ENCODE results near the gene TEX19. TPM values are rescaled to one million over a fixed set of nuclear protein-coding genes. Genes with fewer than 3 reads are reported as not detected.

The TEX19 gene
- total RNA-seq, 1 donor from 2014 or later, result not detected

GRCh38 chr17:82321947-82322466 lies 37.0 kb upstream of the TEX19 start:
- no peak for DNase-seq (ENCODE audit: low spot score)

GRCh38 chr17:82322526-82323453 lies 36.3 kb upstream of the TEX19 start:
- DNase-seq (ENCODE audit: low spot score), result no peak

- no peak for DNase-seq (ENCODE audit: low spot score)
These were observed 35.4 kb upstream of the TEX19 start for GRCh38 chr17:82323514-82324234.

- no peak for DNase-seq (ENCODE audit: low spot score)
These were observed 34.3 kb upstream of the TEX19 start for GRCh38 chr17:82324566-82325285.

GRCh38 chr17:82325286-82326180 lies 33.5 kb upstream of the TEX19 start:
- no peak for DNase-seq (ENCODE audit: low spot score)

GRCh38 chr17:82327289-82327688 lies 31.8 kb upstream of the TEX19 start:
- DNase-seq (ENCODE audit: low spot score), result no peak

GRCh38 chr17:82327757-82328140 lies 31.3 kb upstream of the TEX19 start:
- DNase-seq (ENCODE audit: low spot score), result no peak

- peak; percentile 38 for DNase-seq (ENCODE audit: low spot score)
These were observed 30.7 kb upstream of the TEX19 start for GRCh38 chr17:82328141-82328993.

GRCh38 chr17:82328994-82329507 lies 30.0 kb upstream of the TEX19 start:
- no peak for DNase-seq (ENCODE audit: low spot score)

- DNase-seq (ENCODE audit: low spot score), result no peak
These were observed 29.2 kb upstream of the TEX19 start for GRCh38 chr17:82329683-82330321.

GRCh38 chr17:82330322-82331239 lies 28.5 kb upstream of the TEX19 start:
- peak; percentile 76 for DNase-seq (ENCODE audit: low spot score)

GRCh38 chr17:82331345-82331939 lies 27.6 kb upstream of the TEX19 start:
- no peak for DNase-seq (ENCODE audit: low spot score)

- peak; percentile 58 for DNase-seq (ENCODE audit: low spot score)
These were observed 26.3 kb upstream of the TEX19 start for GRCh38 chr17:82332669-82333278.

GRCh38 chr17:82333279-82334171 lies 25.5 kb upstream of the TEX19 start, which contains the start of gene SECTM1:
Gene SECTM1, minus strand, starts transcription at chr17:82333766. Its CDS starts 6,526 bp downstream, at chr17:82327240.
- DNase-seq (ENCODE audit: low spot score), result peak; percentile 54

GRCh38 chr17:82334204-82334621 lies 24.8 kb upstream of the TEX19 start:
- no peak for DNase-seq (ENCODE audit: low spot score)
